ENCODE results near the gene LBHD1.

LBHD1 gene

DNA sequence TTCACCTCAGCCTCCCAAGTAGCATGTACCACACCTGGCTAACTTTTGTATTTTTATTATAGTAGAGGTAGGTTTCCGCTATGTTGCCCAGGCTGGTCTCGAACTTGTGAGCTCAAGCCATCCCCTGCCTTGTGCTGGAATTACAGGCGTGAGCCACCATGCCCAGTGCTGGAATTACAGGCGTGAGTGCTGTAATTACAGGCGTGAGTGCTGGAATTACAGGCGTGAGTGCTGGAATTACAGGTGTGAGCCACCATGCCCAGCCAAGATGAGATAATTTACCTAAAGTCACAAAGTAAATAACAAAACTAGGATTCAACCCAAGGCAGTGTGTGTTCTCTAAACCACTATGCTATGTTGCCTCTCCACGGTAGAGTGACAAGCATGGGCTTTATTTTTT is 10.5 kb upstream of the LBHD1 start:
- CTCF ChIA-PET = interaction anchor here (2.5 kb wide), 1 partner anchor 12 kb away, joined by 17 read pairs; no protein-coding TSS in a partner anchor
- POLR2A ChIA-PET (ENCODE audit: low non-redundant PET) = no interaction called here
- no peak for TF ChIP-seq CTCF (conservative IDR thresholded peaks at IDR 0.05; ENCODE audit: low read depth)
- H3K27ac ChIP-seq = no peak overlapping the region
- no peak for DNase-seq (ENCODE audit: low spot score)

DNA sequence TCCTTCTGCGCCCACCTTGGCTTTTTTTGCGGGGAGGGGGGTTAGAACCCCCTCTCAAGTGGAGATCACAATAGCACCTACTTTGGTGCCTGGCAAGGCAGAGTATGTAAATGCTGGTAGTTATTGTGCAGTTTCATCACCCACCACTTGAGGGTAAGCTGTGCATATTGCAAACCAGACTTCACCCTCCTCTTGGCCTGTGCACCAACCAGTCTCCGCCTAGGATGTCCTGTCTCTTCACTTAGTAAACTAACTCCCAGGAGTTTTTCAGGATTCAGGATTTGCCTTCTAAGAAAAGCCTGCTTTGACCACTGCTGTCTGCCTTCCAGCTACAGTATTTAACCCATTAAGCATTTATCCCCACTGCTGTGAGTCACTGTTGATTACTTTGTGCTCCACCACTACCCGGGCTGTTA is 8.8 kb upstream of the LBHD1 start:
- TF ChIP-seq CTCF (conservative IDR thresholded peaks at IDR 0.05; ENCODE audit: low read depth) = peak; percentile 71
- peak; percentile 69 for DNase-seq (ENCODE audit: low spot score)
- ChIA-PET POLR2A (ENCODE audit: low non-redundant PET) (interaction anchor here (0.5 to 1.1 kb wide), 4 partner anchors 11 to 80 kb away, joined by 4 to 8 read pairs (median 6); no protein-coding TSS in a partner anchor), CTCF (interaction anchor here (0.6 to 2.5 kb wide), 9 partner anchors 8 to 538 kb away, joined by 3 to 17 read pairs (median 6); partner anchors contain the start of genes HNRNPUL2, LRRN4CL and TTC9C)
- H3K27ac ChIP-seq = peak overlapping the region; percentile 88

- no peak for TF ChIP-seq CTCF (conservative IDR thresholded peaks at IDR 0.05; ENCODE audit: low read depth)
- peak; percentile 79 for DNase-seq (ENCODE audit: low spot score)
- CTCF ChIA-PET = no interaction called here
- H3K27ac ChIP-seq = peak within 1 kb of the TSS; percentile 88
- POLR2A ChIA-PET (ENCODE audit: low non-redundant PET) = interaction anchor here (0.9 to 1.1 kb wide), 2 partner anchors 30 to 47 kb away, joined by 4 to 6 read pairs; no protein-coding TSS in a partner anchor
Observed at GRCh38 chr11:62678770-62679696, 7.0 kb upstream of the LBHD1 start, which contains the start of gene UBXN1. Gene UBXN1 (minus strand): TSS chr11:62679073. CDS start chr11:62678923, 150 bp downstream.

DNA sequence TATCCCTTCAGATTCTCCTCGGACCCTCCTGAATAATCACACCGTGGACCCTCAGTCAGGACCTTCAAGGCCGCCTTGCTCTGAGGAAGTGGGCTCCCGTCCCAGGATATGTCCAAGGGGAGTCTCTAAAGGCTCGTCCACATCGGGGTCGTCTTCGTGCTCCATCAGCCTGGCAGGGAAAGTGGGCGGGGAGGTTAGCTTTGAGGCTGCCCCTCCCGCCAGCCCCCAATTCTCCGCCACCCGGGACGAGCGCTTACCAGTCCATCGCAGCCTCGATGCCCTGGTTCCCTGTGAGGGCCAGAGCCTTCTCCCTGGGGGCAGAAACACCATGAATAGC is 6.3 kb upstream of the LBHD1 start:
- POLR2A ChIA-PET (ENCODE audit: low non-redundant PET) = no interaction called here
- CTCF ChIA-PET = no interaction called here

GRCh38 chr11:62677714-62678113 is 5.6 kb upstream of the LBHD1 start:
- POLR2A ChIA-PET (ENCODE audit: low non-redundant PET) = interaction anchor here (1.5 kb wide), 1 partner anchor 13 kb away, joined by 4 read pairs; the partner anchor contains the start of genes C11orf98 and CSKMT
- DNase-seq (ENCODE audit: low spot score) = no peak
- peak overlapping the region; percentile 88 for H3K27ac ChIP-seq
- no peak for TF ChIP-seq CTCF (conservative IDR thresholded peaks at IDR 0.05; ENCODE audit: low read depth)
- CTCF ChIA-PET = no interaction called here

More for the DNA sequence above, 6.3 kb upstream of the LBHD1 start:
- H3K27ac ChIP-seq = peak overlapping the region; percentile 88
- no peak for TF ChIP-seq CTCF (conservative IDR thresholded peaks at IDR 0.05; ENCODE audit: low read depth)
- DNase-seq (ENCODE audit: low spot score) = no peak

- no peak for TF ChIP-seq CTCF (conservative IDR thresholded peaks at IDR 0.05; ENCODE audit: low read depth)
- no peak for DNase-seq (ENCODE audit: low spot score)
- ChIA-PET CTCF (interaction anchor here (0.5 to 0.6 kb wide), 2 partner anchors 18 to 21 kb away, joined by 3 to 4 read pairs; no protein-coding TSS in a partner anchor), POLR2A (ENCODE audit: low non-redundant PET) (interaction anchor here (0.6 to 1.5 kb wide), 2 partner anchors 12 to 281 kb away, joined by 4 to 6 read pairs; partner anchors contain the start of genes C11orf98 and CSKMT)
- H3K27ac ChIP-seq = peak overlapping the region; percentile 88
Observed at GRCh38 chr11:62677156-62677555, 5.1 kb upstream of the LBHD1 start.
